OCI-LY3 (cell line): ENCODE results near the gene HSPA9.

Source experiments
- EZH2phosphoT487 ChIP-seq: fragments of 200-600 bp; shearing (Covaris generic); IDR thresholded peaks from 2 replicates; pipeline ENCODE4 v1.6.1; 2018; ENCODE audit warnings: antibody characterized with exemption, mixed run types, low read depth
- TF ChIP-seq, protein P1 (sequence below): fragments of 200-600, 300-600 bp; sonication (generic); IDR thresholded peaks from 2 replicates; pipeline ENCODE4 v1.5.1; 2014; ENCODE audit warnings: antibody characterized with exemption, low read length, low read depth

GRCh38 chr5:138543730-138544104 lies 31.5 kb downstream of the HSPA9 start:
- TF ChIP-seq, protein P1, sequence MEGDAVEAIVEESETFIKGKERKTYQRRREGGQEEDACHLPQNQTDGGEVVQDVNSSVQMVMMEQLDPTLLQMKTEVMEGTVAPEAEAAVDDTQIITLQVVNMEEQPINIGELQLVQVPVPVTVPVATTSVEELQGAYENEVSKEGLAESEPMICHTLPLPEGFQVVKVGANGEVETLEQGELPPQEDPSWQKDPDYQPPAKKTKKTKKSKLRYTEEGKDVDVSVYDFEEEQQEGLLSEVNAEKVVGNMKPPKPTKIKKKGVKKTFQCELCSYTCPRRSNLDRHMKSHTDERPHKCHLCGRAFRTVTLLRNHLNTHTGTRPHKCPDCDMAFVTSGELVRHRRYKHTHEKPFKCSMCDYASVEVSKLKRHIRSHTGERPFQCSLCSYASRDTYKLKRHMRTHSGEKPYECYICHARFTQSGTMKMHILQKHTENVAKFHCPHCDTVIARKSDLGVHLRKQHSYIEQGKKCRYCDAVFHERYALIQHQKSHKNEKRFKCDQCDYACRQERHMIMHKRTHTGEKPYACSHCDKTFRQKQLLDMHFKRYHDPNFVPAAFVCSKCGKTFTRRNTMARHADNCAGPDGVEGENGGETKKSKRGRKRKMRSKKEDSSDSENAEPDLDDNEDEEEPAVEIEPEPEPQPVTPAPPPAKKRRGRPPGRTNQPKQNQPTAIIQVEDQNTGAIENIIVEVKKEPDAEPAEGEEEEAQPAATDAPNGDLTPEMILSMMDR: no peak
- no peak for TF ChIP-seq EZH2phosphoT487
